ENCODE data around the gene DUSP6. TPM values are rescaled to one million over a fixed set of nuclear protein-coding genes. Genes with fewer than 3 reads are reported as not detected.

DUSP6 gene
- total and polyA plus RNA-seq, 2 donors (not counting 1 experiment from before 2014, with no cell fraction given), result 7.0 to 50.0 TPM

DNA sequence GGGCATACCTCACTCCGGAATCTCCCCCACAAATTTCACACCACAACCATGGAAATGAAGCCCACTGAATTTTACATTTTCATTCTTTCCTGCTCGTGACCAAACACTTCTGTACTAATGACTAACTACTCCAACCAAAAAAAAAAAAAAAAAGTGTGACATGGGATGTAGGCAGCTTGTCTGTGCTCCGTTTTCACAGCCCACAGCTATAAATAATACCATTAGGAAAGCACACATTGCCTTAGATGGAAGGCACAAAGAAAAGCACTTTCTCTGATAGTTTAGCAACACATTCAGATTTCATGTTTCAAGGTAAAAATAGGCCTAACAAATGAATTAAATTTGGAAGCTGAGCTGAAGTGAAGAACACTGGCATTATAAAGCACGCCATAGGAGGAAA, 42.5 kb downstream of the DUSP6 start:
- no peaks in the 10 kb centered on the region for H3K9me3 ChIP-seq (ENCODE audit: control insufficient read depth, insufficient read depth, low read depth, low read length)
- H3K27ac ChIP-seq (ENCODE audit: insufficient read depth, low read length), result no peak overlapping the region
- no peak for DNase-seq (ENCODE audit: low read depth in 2 of 2)
- TF ChIP-seq, protein P1, sequence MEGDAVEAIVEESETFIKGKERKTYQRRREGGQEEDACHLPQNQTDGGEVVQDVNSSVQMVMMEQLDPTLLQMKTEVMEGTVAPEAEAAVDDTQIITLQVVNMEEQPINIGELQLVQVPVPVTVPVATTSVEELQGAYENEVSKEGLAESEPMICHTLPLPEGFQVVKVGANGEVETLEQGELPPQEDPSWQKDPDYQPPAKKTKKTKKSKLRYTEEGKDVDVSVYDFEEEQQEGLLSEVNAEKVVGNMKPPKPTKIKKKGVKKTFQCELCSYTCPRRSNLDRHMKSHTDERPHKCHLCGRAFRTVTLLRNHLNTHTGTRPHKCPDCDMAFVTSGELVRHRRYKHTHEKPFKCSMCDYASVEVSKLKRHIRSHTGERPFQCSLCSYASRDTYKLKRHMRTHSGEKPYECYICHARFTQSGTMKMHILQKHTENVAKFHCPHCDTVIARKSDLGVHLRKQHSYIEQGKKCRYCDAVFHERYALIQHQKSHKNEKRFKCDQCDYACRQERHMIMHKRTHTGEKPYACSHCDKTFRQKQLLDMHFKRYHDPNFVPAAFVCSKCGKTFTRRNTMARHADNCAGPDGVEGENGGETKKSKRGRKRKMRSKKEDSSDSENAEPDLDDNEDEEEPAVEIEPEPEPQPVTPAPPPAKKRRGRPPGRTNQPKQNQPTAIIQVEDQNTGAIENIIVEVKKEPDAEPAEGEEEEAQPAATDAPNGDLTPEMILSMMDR (conservative IDR thresholded peaks at IDR 0.05 in 1 of 2, IDR thresholded peaks at IDR 0.05 in 1 of 2; ENCODE audit: low read depth in 1 of 2, low read length in 2 of 2), result no peak
- no peaks in the 10 kb centered on the region for H3K4me1 ChIP-seq (ENCODE audit: control insufficient read depth, extremely low read depth, insufficient read depth, low read length)
- H3K79me2 ChIP-seq (ENCODE audit: control insufficient read depth, insufficient read depth, low read length), result no peaks in the 10 kb centered on the region
- no peak overlapping the region for H3K4me2 ChIP-seq (ENCODE audit: extremely low read depth, insufficient read depth, low read length)
- H3K27me3 ChIP-seq (ENCODE audit: control insufficient read depth, insufficient read depth, low read length), result no peaks in the 10 kb centered on the region
- H4K20me1 ChIP-seq (ENCODE audit: control insufficient read depth, extremely low read depth, insufficient read depth, low read length), result no peaks in the 10 kb centered on the region
- no peak overlapping the region for H2AFZ ChIP-seq (ENCODE audit: low read length)
- H3K4me3 ChIP-seq (replicated peaks in 1 of 4; ENCODE audit: control extremely low read depth in 1 of 4, insufficient read depth in 1 of 4, low read depth in 3 of 4, low read length in 4 of 4), result no peak overlapping the region
- no peak overlapping the region for H3K9ac ChIP-seq (ENCODE audit: insufficient read depth, low read length)
- no peaks in the 10 kb centered on the region for H3K36me3 ChIP-seq (ENCODE audit: control insufficient read depth, insufficient read depth, low read length)

DNA sequence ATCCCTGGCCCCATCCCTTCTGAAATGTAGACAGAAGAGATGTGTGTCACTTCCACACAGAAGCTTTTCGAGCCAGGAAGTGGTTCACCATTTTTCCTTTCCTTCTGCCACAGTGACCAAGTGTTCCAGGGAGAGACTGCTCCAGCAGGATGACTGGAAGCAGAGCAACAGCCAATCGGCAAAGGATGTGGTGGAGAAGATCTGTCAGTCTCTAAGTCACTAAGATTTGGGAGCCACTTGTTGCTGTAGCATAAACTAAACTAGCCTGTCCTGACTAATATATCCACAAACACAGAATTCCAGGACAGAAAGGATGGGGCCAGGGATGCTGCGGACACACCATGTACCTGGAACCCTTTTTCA, 42.9 kb downstream of the DUSP6 start:
- no peak overlapping the region for H3K9ac ChIP-seq (ENCODE audit: insufficient read depth, low read length)
- H3K9me3 ChIP-seq (ENCODE audit: control insufficient read depth, insufficient read depth, low read depth, low read length), result no peaks in the 10 kb centered on the region
- no peak for DNase-seq (ENCODE audit: low read depth in 2 of 2)
- no peaks in the 10 kb centered on the region for H3K36me3 ChIP-seq (ENCODE audit: control insufficient read depth, insufficient read depth, low read length)
- H3K4me2 ChIP-seq (ENCODE audit: extremely low read depth, insufficient read depth, low read length), result no peak overlapping the region
- H3K27me3 ChIP-seq (ENCODE audit: control insufficient read depth, insufficient read depth, low read length), result no peaks in the 10 kb centered on the region
- H3K27ac ChIP-seq (ENCODE audit: insufficient read depth, low read length), result no peak overlapping the region
- no peak for TF ChIP-seq EZH2 (IDR thresholded peaks at IDR 0.05; ENCODE audit: low read length, missing control alignments)
- TF ChIP-seq, protein P1 (conservative IDR thresholded peaks at IDR 0.05 in 1 of 2, IDR thresholded peaks at IDR 0.05 in 1 of 2; ENCODE audit: low read depth in 1 of 2, low read length in 2 of 2), result no peak
- H3K4me3 ChIP-seq (replicated peaks in 1 of 4; ENCODE audit: control extremely low read depth in 1 of 4, insufficient read depth in 1 of 4, low read depth in 3 of 4, low read length in 4 of 4), result no peak overlapping the region
- H3K79me2 ChIP-seq (ENCODE audit: control insufficient read depth, insufficient read depth, low read length), result no peaks in the 10 kb centered on the region
- no peaks in the 10 kb centered on the region for H4K20me1 ChIP-seq (ENCODE audit: control insufficient read depth, extremely low read depth, insufficient read depth, low read length)
- H2AFZ ChIP-seq (ENCODE audit: low read length), result no peak overlapping the region
- no peaks in the 10 kb centered on the region for H3K4me1 ChIP-seq (ENCODE audit: control insufficient read depth, extremely low read depth, insufficient read depth, low read length)

DNA sequence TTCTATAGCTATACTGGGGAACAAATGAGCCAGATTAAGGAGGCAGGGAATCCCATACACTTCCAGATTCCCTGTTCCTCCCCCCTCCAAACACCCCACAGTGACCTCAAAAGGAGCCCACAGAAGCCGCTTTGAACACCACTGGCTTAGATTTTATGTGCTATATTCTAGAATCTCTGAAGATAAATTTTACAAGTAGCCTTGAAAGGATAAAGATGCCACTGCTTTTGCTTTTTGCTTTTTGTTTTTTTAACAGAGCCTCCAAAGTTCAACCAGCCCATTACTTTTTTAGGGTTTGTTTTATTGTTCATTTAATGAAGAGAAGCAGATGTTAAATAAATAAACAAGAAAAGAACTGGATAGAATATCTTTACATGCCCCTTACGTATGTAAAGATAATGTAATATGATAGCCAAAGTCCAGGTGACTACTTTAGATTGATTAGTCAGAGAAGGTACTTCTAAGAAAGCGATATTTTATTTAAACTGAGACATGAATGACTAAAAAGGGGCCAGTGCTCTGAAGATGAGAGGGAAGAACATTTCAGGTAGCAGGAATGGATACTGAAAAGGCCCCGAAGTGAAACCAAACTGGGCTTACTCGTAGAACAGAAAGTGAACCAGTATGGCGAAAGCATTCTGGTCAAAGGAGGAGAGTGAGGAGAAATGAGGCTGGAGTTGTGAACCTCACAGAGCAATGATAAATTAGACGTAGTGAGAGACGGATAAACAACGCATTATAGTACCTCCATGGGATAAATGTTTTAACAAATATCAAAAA, 44.6 kb downstream of the DUSP6 start:
- no peaks in the 10 kb centered on the region for H3K4me1 ChIP-seq (ENCODE audit: control insufficient read depth, extremely low read depth, insufficient read depth, low read length)
- no peak for TF ChIP-seq EZH2 (IDR thresholded peaks at IDR 0.05; ENCODE audit: low read length, missing control alignments)
- TF ChIP-seq, protein P1 (conservative IDR thresholded peaks at IDR 0.05 in 1 of 2, IDR thresholded peaks at IDR 0.05 in 1 of 2; ENCODE audit: low read depth in 1 of 2, low read length in 2 of 2), result no peak
- H3K36me3 ChIP-seq (ENCODE audit: control insufficient read depth, insufficient read depth, low read length), result no peaks in the 10 kb centered on the region
- no peak overlapping the region for H3K4me3 ChIP-seq (replicated peaks in 1 of 4; ENCODE audit: control extremely low read depth in 1 of 4, insufficient read depth in 1 of 4, low read depth in 3 of 4, low read length in 4 of 4)
- H3K27me3 ChIP-seq (ENCODE audit: control insufficient read depth, insufficient read depth, low read length), result no peaks in the 10 kb centered on the region
- no peaks in the 10 kb centered on the region for H3K79me2 ChIP-seq (ENCODE audit: control insufficient read depth, insufficient read depth, low read length)
- H4K20me1 ChIP-seq (ENCODE audit: control insufficient read depth, extremely low read depth, insufficient read depth, low read length), result no peaks in the 10 kb centered on the region
- no peak overlapping the region for H3K4me2 ChIP-seq (ENCODE audit: extremely low read depth, insufficient read depth, low read length)
- H2AFZ ChIP-seq (ENCODE audit: low read length), result no peak overlapping the region
- H3K9ac ChIP-seq (ENCODE audit: insufficient read depth, low read length), result no peak overlapping the region
- no peaks in the 10 kb centered on the region for H3K9me3 ChIP-seq (ENCODE audit: control insufficient read depth, insufficient read depth, low read depth, low read length)
- no peak overlapping the region for H3K27ac ChIP-seq (ENCODE audit: insufficient read depth, low read length)
- no peak for DNase-seq (ENCODE audit: low read depth in 2 of 2)
